ENCODE measurements around the gene HADHA.

DNA sequence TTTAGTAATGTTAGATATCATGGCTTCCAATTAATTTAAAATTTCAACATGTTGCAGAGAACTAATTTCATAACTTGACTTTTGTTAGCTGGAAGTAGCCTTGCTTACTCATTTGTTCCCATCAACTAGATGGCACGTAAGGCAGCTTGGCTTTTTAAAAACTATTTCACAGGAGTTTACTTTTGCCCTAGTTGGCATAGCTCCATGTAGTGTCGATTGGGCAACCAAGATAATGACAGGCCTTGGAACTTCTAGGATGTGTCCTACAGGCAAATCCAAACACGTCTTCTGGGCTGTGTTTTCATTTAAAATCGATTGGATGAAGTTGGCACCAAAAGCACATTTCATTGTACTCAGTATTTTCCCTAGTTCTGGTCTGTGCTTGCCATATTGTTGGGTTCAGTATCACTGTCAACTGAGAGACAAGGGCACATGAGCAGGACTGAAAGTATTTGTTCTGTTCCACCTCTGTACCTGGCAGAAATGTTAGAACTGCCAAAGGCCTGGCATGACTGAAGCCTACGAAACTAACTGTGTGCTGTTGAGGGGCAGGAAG is 29.7 kb upstream of the HADHA start:
- TF ChIP-seq CTCF (IDR thresholded peaks at IDR 0.05) (no peak), POLR2A (IDR thresholded peaks at IDR 0.05) (no peak)

All from heart left ventricle (tissue), 13 donors.